ENCODE measurements around the gene ITGA8.

GRCh38 chr10:15588151-15588550 lies 131.6 kb downstream of the ITGA8 start:
- TF ChIP-seq POLR2A (IDR thresholded peaks at IDR 0.05) (no peak), CTCF (IDR thresholded peaks at IDR 0.05) (no peak)
